Effector memory CD8-positive, alpha-beta T cell (primary cell): ENCODE measurements around the gene TBX4.
"Not testable (repeated sequence)": the region's sequence is repeated elsewhere in the genome, so short reads cannot be mapped to it uniquely, and the experiment has no call there.

Experiments
- ATAC-seq: fragments of 150-1000 bp; cut with Tn5 transposase; replicated peaks from 2 replicates; pipeline ENCODE4 v1.10.0; 2021; ENCODE audit warnings: mild to moderate bottlenecking, moderate library complexity
- DNase-seq, 3 experiments: peaks; one replicate each; pipeline ENCODE4 v3.0.0; 2021
- H3K27ac Mint-ChIP-seq, 2 donors: one replicate each; pipeline ENCODE4 v1.8.0; 2022; ENCODE audit warnings: mild to moderate bottlenecking in 2 of 2, mixed read lengths in 2 of 2, moderate library complexity in 2 of 2
- H3K27me3 Mint-ChIP-seq, 2 donors: one replicate each; pipeline ENCODE4 v1.8.0; 2022; ENCODE audit warnings: mixed read lengths in 2 of 2
- H3K36me3 Mint-ChIP-seq: one replicate; pipeline ENCODE4 v1.8.0; 2022; ENCODE audit warnings: mild to moderate bottlenecking, moderate library complexity, mixed read lengths; ENCODE audit not compliant: insufficient read depth
- H3K4me1 Mint-ChIP-seq, 2 donors: one replicate each; pipeline ENCODE4 v1.8.0; 2022; ENCODE audit warnings: low read depth in 2 of 2, mixed read lengths in 2 of 2
- H3K4me3 Mint-ChIP-seq, 2 donors: one replicate each; pipeline ENCODE4 v1.8.0; 2022; ENCODE audit warnings: mild to moderate bottlenecking in 2 of 2, mixed read lengths in 2 of 2, moderate library complexity in 2 of 2
- H3K9me3 Mint-ChIP-seq, 2 donors: one replicate each; pipeline ENCODE4 v1.8.0; 2022; ENCODE audit warnings: mixed read lengths in 2 of 2

TBX4 gene

GRCh38 chr17:61429274-61429673 lies 22.9 kb upstream of the TBX4 start:
- Mint-ChIP-seq H3K4me1 (no peaks in the 10 kb centered on the region), H3K36me3 (no peaks in the 10 kb centered on the region), H3K27ac (no peak overlapping the region), H3K4me3 (no peak overlapping the region), H3K9me3 (no peaks in the 10 kb centered on the region), H3K27me3 (peaks cover 20 to 37% of the 10 kb centered on the region in 2 donors)
- DNase-seq (no peak), ATAC-seq (no peak)

- H3K4me1 Mint-ChIP-seq = not testable (repeated sequence)
Measured at GRCh38 chr17:61429831-61430230, 22.4 kb upstream of the TBX4 start.

GRCh38 chr17:61431594-61432311 lies 20.5 kb upstream of the TBX4 start:
- Mint-ChIP-seq H3K4me3 (no peak overlapping the region), H3K27ac (no peak overlapping the region), H3K36me3 (no peaks in the 10 kb centered on the region), H3K4me1 (no peaks in the 10 kb centered on the region), H3K27me3 (peaks cover 21 to 26% of the 10 kb centered on the region in 2 donors), H3K9me3 (peaks cover 1 to 2% of the 10 kb centered on the region in 2 donors)
- no peak for DNase-seq
- ATAC-seq = no peak

More at GRCh38 chr17:61429831-61430230, 22.4 kb upstream of the TBX4 start:
- peaks cover 24 to 37% of the 10 kb centered on the region in 2 donors for H3K27me3 Mint-ChIP-seq
- DNase-seq, H3K27ac Mint-ChIP-seq, H3K4me3 Mint-ChIP-seq, H3K36me3 Mint-ChIP-seq, ATAC-seq, H3K9me3 Mint-ChIP-seq: not testable (repeated sequence)

- H3K27me3 Mint-ChIP-seq = peaks cover 48 to 68% of the 10 kb centered on the region in 2 donors
- H3K36me3 Mint-ChIP-seq = no peaks in the 10 kb centered on the region
- no peak overlapping the region for H3K27ac Mint-ChIP-seq
- ATAC-seq (no peak), DNase-seq (no peak)
- H3K4me3 Mint-ChIP-seq = no peak overlapping the region
- H3K4me1 Mint-ChIP-seq = no peaks in the 10 kb centered on the region
- H3K9me3 Mint-ChIP-seq = peaks cover 4 to 12% of the 10 kb centered on the region in 2 donors
Measured at GRCh38 chr17:61436273-61436672, 15.9 kb upstream of the TBX4 start.

GRCh38 chr17:61436995-61437704 lies 15.1 kb upstream of the TBX4 start:
- peaks cover 4 to 12% of the 10 kb centered on the region in 2 donors for H3K9me3 Mint-ChIP-seq
- no peak for ATAC-seq
- H3K27ac Mint-ChIP-seq = no peak overlapping the region
- peaks cover 48 to 77% of the 10 kb centered on the region in 2 donors for H3K27me3 Mint-ChIP-seq
- no peaks in the 10 kb centered on the region for H3K36me3 Mint-ChIP-seq
- no peak overlapping the region for H3K4me3 Mint-ChIP-seq
- no peaks in the 10 kb centered on the region for H3K4me1 Mint-ChIP-seq
- no peak for DNase-seq

- Mint-ChIP-seq H3K4me3 (no peak overlapping the region), H3K4me1 (no peaks in the 10 kb centered on the region), H3K27ac (no peak overlapping the region), H3K27me3 (peaks cover 46 to 81% of the 10 kb centered on the region in 2 donors), H3K9me3 (peaks cover 4 to 12% of the 10 kb centered on the region in 2 donors), H3K36me3 (no peaks in the 10 kb centered on the region)
- DNase-seq (no peak), ATAC-seq (no peak)
Measured at GRCh38 chr17:61440697-61441096, 11.5 kb upstream of the TBX4 start.

- DNase-seq, H3K4me1 Mint-ChIP-seq, ATAC-seq, H3K4me3 Mint-ChIP-seq, H3K27ac Mint-ChIP-seq, H3K36me3 Mint-ChIP-seq: not testable (repeated sequence)
- Mint-ChIP-seq H3K9me3 (peaks cover 1 to 12% of the 10 kb centered on the region in 2 donors), H3K27me3 (peaks cover 46 to 84% of the 10 kb centered on the region in 2 donors)
Measured at GRCh38 chr17:61441507-61441906, 10.7 kb upstream of the TBX4 start.

GRCh38 chr17:61442136-61442775 lies 10.0 kb upstream of the TBX4 start:
- DNase-seq = no peak
- H3K4me1 Mint-ChIP-seq = no peaks in the 10 kb centered on the region
- H3K36me3 Mint-ChIP-seq = no peaks in the 10 kb centered on the region
- no peak for ATAC-seq
- no peak overlapping the region for H3K27ac Mint-ChIP-seq
- peaks cover 46 to 87% of the 10 kb centered on the region in 2 donors for H3K27me3 Mint-ChIP-seq
- H3K4me3 Mint-ChIP-seq = no peak overlapping the region
- H3K9me3 Mint-ChIP-seq = peaks cover 0 to 6% of the 10 kb centered on the region in 2 donors

GRCh38 chr17:61442878-61443474 lies 9.2 kb upstream of the TBX4 start:
- no peaks in the 10 kb centered on the region for H3K4me1 Mint-ChIP-seq
- peaks cover 42 to 86% of the 10 kb centered on the region in 2 donors for H3K27me3 Mint-ChIP-seq
- H3K4me3 Mint-ChIP-seq = no peak overlapping the region
- H3K9me3 Mint-ChIP-seq = no peaks in the 10 kb centered on the region
- no peaks in the 10 kb centered on the region for H3K36me3 Mint-ChIP-seq
- H3K27ac Mint-ChIP-seq = no peak overlapping the region
- DNase-seq = no peak
- no peak for ATAC-seq

GRCh38 chr17:61443475-61443882 lies 8.7 kb upstream of the TBX4 start:
- ATAC-seq = no peak
- peaks cover 42 to 87% of the 10 kb centered on the region in 2 donors for H3K27me3 Mint-ChIP-seq
- H3K4me1 Mint-ChIP-seq = no peaks in the 10 kb centered on the region
- H3K4me3 Mint-ChIP-seq = no peak overlapping the region
- H3K36me3 Mint-ChIP-seq = no peaks in the 10 kb centered on the region
- no peak overlapping the region for H3K27ac Mint-ChIP-seq
- H3K9me3 Mint-ChIP-seq = no peaks in the 10 kb centered on the region
- DNase-seq = no peak

GRCh38 chr17:61444075-61444474 lies 8.1 kb upstream of the TBX4 start:
- ATAC-seq (no peak), DNase-seq (no peak)
- Mint-ChIP-seq H3K36me3 (no peaks in the 10 kb centered on the region), H3K9me3 (no peaks in the 10 kb centered on the region), H3K27ac (no peak overlapping the region), H3K4me3 (no peak overlapping the region), H3K4me1 (no peaks in the 10 kb centered on the region), H3K27me3 (peaks cover 38 to 88% of the 10 kb centered on the region in 2 donors)

- H3K36me3 Mint-ChIP-seq = no peaks in the 10 kb centered on the region
- ATAC-seq (no peak), DNase-seq (no peak)
- H3K27ac Mint-ChIP-seq = no peak overlapping the region
- H3K27me3 Mint-ChIP-seq = peaks cover 33 to 88% of the 10 kb centered on the region in 2 donors
- no peaks in the 10 kb centered on the region for H3K4me1 Mint-ChIP-seq
- no peak overlapping the region for H3K4me3 Mint-ChIP-seq
- H3K9me3 Mint-ChIP-seq = no peaks in the 10 kb centered on the region
Measured at GRCh38 chr17:61444831-61445230, 7.4 kb upstream of the TBX4 start.

GRCh38 chr17:61447358-61447757 lies 4.9 kb upstream of the TBX4 start:
- Mint-ChIP-seq H3K9me3 (no peaks in the 10 kb centered on the region), H3K4me1 (peaks cover 0 to 4% of the 10 kb centered on the region in 2 donors), H3K36me3 (peaks cover 5% of the 10 kb centered on the region), H3K27me3 (peaks cover 29 to 82% of the 10 kb centered on the region in 2 donors), H3K4me3 (no peak overlapping the region), H3K27ac (no peak overlapping the region)
- ATAC-seq (no peak), DNase-seq (no peak)
